Testis (tissue), 3 donors: ENCODE results near the gene ENKD1. TPM values are rescaled to one million over a fixed set of nuclear protein-coding genes. Genes with fewer than 3 reads are reported as not detected.

Source experiments
- DNase-seq: peaks from one replicate; pipeline ENCODE4 v3.0.0-alpha.2; 2019
- H3K27ac ChIP-seq, 2 donors: fragments of 200-600 bp; sonication (generic); one replicate each; pipeline ENCODE4 v1.5.1; 2019
- H3K27me3 ChIP-seq: fragments of 200-600 bp; sonication (generic); one replicate; pipeline ENCODE4 v1.5.1; 2019
- H3K36me3 ChIP-seq: fragments of 200-600 bp; sonication (generic); one replicate; pipeline ENCODE4 v1.5.1; 2017; ENCODE audit warnings: low read depth; ENCODE audit errors: missing control alignments
- H3K4me1 ChIP-seq: fragments of 200-600 bp; sonication (generic); one replicate; pipeline ENCODE4 v1.5.1; 2019
- H3K4me3 ChIP-seq, 2 donors: fragments of 200-600 bp; sonication (generic); one replicate each; pipeline ENCODE4 v1.5.1; 2017 to 2019
- H3K9me3 ChIP-seq: fragments of 200-600 bp; sonication (generic); one replicate; pipeline ENCODE4 v1.5.1; 2017
- CTCF ChIP-seq, 3 experiments: fragments of 450-650 bp in 2 of 3; fragments of 200-600 bp in 1 of 3; sonication (generic) in 1 of 3; IDR thresholded peaks; one replicate each; pipeline ENCODE4 v1.5.1; 2016 to 2019; ENCODE audit warnings: antibody characterized with exemption in 3 of 3, mild to moderate bottlenecking in 2 of 3, moderate library complexity in 1 of 3
- POLR2A ChIP-seq: fragments of 450-650 bp; IDR thresholded peaks from one replicate; pipeline ENCODE4 v1.6.1; 2017; ENCODE audit warnings: antibody characterized with exemption, mild to moderate bottlenecking, moderate library complexity
- WGBS, 2 donors: methylation state at CpG; one replicate each; pipeline ENCODE4 v1.1.5; 2018; 5-methylcytosine and 5-hydroxymethylcytosine counted together
- intact Hi-C: fragments of 100-400 bp; cut with DNase I; formaldehyde crosslinking; loops from one replicate; pipeline ENCODE4 v1.15.1; 2023; ENCODE audit warnings: low total_unique reads
- polyA plus RNA-seq: library from polyadenylated mRNA; stranded (reverse); fragments of 350-450 nt; fragmentation: Illumina TruSeq; extraction: RNeasy Lipid Tissue Mini Kit (QIAGEN cat#74804); gene quantifications from one replicate; pipeline ENCODE4 v1.2.3, GENCODE V29; 2014; ENCODE audit warnings: low read depth, low replicate concordance; ENCODE audit not compliant: insufficient read depth
- total RNA-seq, 2 donors: library from RNA; depleted of rRNA; stranded (reverse); fragments of >200 nt; gene quantifications; one replicate each; pipeline ENCODE4 v1.2.3, GENCODE V29; 2016

Gene ENKD1
- total and polyA plus RNA-seq, 3 donors from 2014 or later: 37.7 to 53.3 (median 47.5) TPM

DNA sequence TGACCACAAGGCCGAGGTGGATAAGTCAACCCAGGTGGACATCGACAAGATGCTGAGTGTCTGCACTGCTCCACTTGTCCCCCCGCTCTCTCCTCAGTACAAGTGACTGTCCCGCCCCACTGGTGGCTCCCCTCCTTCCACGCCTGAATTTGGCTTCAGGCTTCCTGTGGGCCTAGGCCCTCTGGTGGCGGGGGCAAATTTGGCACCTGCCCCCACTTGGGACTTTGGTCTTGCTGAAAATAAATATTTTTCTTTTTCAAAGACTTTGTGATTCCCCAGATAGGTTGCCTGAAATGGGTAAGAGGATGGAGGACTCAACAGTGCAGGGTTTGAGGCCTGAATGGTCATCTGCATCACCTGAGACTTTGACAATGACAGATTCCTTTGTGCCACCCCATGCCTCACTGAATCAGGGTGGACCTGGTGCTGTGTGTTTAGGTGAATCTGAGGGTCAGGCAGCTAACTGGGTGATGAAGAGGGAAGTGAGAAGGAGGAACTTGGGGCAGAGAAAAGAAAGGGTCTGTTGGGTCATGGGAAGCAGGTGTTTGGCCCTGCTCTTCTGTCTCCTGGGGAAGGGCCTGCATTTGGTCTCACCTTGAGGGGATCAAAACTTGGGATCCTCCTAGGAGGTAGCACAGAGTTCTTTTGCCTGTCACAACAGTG lies 2.1 kb upstream of the ENKD1 start:
- no peaks in the 10 kb centered on the region for H3K36me3 ChIP-seq
- no peak overlapping the region for H3K27ac ChIP-seq
- H3K9me3 ChIP-seq: no peaks in the 10 kb centered on the region
- TF ChIP-seq POLR2A (no peak), CTCF (IDR thresholded peaks at IDR 0.05) (peak in 1 of 3 experiments; percentile 37)
- no peak overlapping the region for H3K4me3 ChIP-seq
- intact Hi-C loops: no loop called here
- DNase-seq: no peak
- WGBS, 2 donors: 82 to 85% methylated on average over 6 of the region's 6 CpGs
- H3K4me1 ChIP-seq: peaks cover 26% of the 10 kb centered on the region
- no peaks in the 10 kb centered on the region for H3K27me3 ChIP-seq

GRCh38 chr16:67667817-67668494 lies 1.4 kb upstream of the ENKD1 start:
- no peaks in the 10 kb centered on the region for H3K9me3 ChIP-seq
- TF ChIP-seq POLR2A: no peak
- TF ChIP-seq CTCF (IDR thresholded peaks at IDR 0.05): peak; percentile 71 to 85 (median 76)
- intact Hi-C loops: no loop called here
- peak overlapping the region; percentile 85 to 91 for H3K27ac ChIP-seq
- WGBS, 2 donors: 23 to 44% methylated on average over 5 to 18 of the region's 18 CpGs
- DNase-seq: peak; percentile 91
- H3K4me3 ChIP-seq: peak overlapping the region in 1 of 2 donors; percentile 70
- H3K36me3 ChIP-seq: no peaks in the 10 kb centered on the region
- peaks cover 19% of the 10 kb centered on the region for H3K4me1 ChIP-seq
- H3K27me3 ChIP-seq: no peaks in the 10 kb centered on the region

- H3K4me1 ChIP-seq: peaks cover 17% of the 10 kb centered on the region
- 27% methylated on average over 10 of the region's 10 CpGs; no CpG with 5 or more reads in 1 of the 2 donors for WGBS, 2 donors
- TF ChIP-seq CTCF (IDR thresholded peaks at IDR 0.05) (no peak), POLR2A (no peak)
- no peaks in the 10 kb centered on the region for H3K36me3 ChIP-seq
- DNase-seq: no peak
- no peaks in the 10 kb centered on the region for H3K9me3 ChIP-seq
- H3K27me3 ChIP-seq: no peaks in the 10 kb centered on the region
- intact Hi-C loops: no loop called here
- H3K27ac ChIP-seq: peak overlapping the region; percentile 85 to 91
- H3K4me3 ChIP-seq: peak overlapping the region; percentile 67 to 70
Observed at GRCh38 chr16:67667453-67667816, 885 bp upstream of the ENKD1 start.

- no peaks in the 10 kb centered on the region for H3K27me3 ChIP-seq
- peak overlapping the region; percentile 67 to 70 for H3K4me3 ChIP-seq
- no peaks in the 10 kb centered on the region for H3K9me3 ChIP-seq
- intact Hi-C loops: no loop called here
- WGBS, 2 donors: 0 to 1% methylated on average over 17 to 46 of the region's 46 CpGs
- H3K4me1 ChIP-seq: peaks cover 17% of the 10 kb centered on the region
- peak overlapping the region; percentile 85 to 91 for H3K27ac ChIP-seq
- TF ChIP-seq CTCF (IDR thresholded peaks at IDR 0.05) (no peak), POLR2A (no peak)
- DNase-seq: no peak
- no peaks in the 10 kb centered on the region for H3K36me3 ChIP-seq
Observed at GRCh38 chr16:67666032-67666551, 458 bp downstream of the ENKD1 start.
